Loucy (cell line): ENCODE measurements around the gene OR10A6.

Source experiments
- EZH2phosphoT487 ChIP-seq: fragments of 200-600 bp; IDR thresholded peaks from 2 replicates; pipeline ENCODE4 v1.6.1; 2018; ENCODE audit warnings: antibody characterized with exemption, mild to moderate bottlenecking, moderate library complexity, borderline replicate concordance
- TF ChIP-seq, protein P1 (sequence below): fragments of 200-600 bp; sonication (generic); conservative IDR thresholded peaks from 2 replicates; pipeline ENCODE4 v1.5.1; 2014; ENCODE audit warnings: mild to moderate bottlenecking, antibody characterized with exemption, low read length

DNA sequence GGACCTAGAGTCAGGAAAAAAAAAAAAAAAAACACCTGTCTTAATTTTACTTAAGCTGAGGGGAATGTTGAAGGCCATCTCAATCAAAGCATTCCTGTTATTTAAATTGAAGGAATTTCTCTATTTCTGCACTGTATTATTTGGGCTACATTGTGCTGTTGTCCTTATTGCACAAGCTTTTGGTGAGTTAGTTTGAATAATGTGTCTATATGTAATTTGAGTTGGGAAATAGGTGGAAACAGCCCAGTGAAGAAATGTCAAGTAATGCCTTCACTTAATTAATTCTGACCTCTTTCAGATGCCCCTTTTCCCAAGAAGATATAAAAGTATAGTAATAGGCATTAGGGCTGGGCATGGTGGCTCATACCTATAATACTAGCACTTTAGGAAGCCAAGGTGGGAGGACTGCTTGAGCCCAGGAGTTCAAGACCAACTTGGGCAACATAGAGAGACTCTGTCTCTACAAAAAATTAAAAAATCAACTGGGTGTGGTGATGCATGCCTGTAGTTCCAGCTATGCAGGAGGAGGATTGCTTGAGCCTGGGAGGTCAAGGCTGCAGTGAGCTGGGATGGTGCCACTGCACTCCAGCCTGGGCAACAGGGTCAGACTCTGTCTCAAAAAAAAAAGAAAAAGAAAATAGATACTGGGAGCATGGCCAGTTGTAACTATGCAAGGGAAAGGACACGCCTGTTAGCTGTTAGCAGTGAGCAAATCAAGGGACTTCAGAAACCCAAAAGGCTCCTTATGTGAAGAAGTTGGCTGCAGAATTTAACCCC, 34.9 kb downstream of the OR10A6 start:
- TF ChIP-seq, protein P1, sequence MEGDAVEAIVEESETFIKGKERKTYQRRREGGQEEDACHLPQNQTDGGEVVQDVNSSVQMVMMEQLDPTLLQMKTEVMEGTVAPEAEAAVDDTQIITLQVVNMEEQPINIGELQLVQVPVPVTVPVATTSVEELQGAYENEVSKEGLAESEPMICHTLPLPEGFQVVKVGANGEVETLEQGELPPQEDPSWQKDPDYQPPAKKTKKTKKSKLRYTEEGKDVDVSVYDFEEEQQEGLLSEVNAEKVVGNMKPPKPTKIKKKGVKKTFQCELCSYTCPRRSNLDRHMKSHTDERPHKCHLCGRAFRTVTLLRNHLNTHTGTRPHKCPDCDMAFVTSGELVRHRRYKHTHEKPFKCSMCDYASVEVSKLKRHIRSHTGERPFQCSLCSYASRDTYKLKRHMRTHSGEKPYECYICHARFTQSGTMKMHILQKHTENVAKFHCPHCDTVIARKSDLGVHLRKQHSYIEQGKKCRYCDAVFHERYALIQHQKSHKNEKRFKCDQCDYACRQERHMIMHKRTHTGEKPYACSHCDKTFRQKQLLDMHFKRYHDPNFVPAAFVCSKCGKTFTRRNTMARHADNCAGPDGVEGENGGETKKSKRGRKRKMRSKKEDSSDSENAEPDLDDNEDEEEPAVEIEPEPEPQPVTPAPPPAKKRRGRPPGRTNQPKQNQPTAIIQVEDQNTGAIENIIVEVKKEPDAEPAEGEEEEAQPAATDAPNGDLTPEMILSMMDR, result no peak
- TF ChIP-seq EZH2phosphoT487, result no peak
